Naive thymus-derived CD4-positive, alpha-beta T cell (primary cell): ENCODE results near the gene CDKN2B-AS1. TPM values are rescaled to one million over a fixed set of nuclear protein-coding genes. Genes with fewer than 3 reads are reported as not detected.

ENCODE experiments used
- ATAC-seq: fragments of 150-1000 bp; cut with Tn5 transposase; 2 replicates; pipeline ENCODE4 v1.10.0; 2021; ENCODE audit warnings: mild to moderate bottlenecking, moderate library complexity
- CTCF ChIA-PET: fragments of 350-600 bp; sonication (Branson Sonifier 250); formaldehyde crosslinking; loops from one replicate; lab custom pipeline; 2021; ENCODE audit warnings: antibody characterized with exemption; lab: Charles Lee
- POLR2A ChIA-PET: fragments of 350-600 bp; sonication (Branson Sonifier 250); formaldehyde crosslinking; loops from one replicate; lab custom pipeline; 2021; ENCODE audit warnings: antibody characterized with exemption, inconsistent platforms; lab: Charles Lee
- DNase-seq, 9 donors: peaks; one replicate each; pipeline versions ENCODE4 v3.0.0 to v3.0.0-alpha.2; 2020 to 2022; ENCODE audit warnings: mixed read lengths in 1 of 9
- H3K27ac ChIP-seq: one replicate; pipeline ENCODE4 v1.7.0; 2013; ENCODE audit warnings: mild to moderate bottlenecking, low read depth, low read length, moderate library complexity
- H3K27me3 ChIP-seq, 2 donors: one replicate each; pipeline ENCODE4 v1.7.0; 2013; ENCODE audit warnings: low read length in 2 of 2, mild to moderate bottlenecking in 2 of 2, moderate library complexity in 2 of 2; ENCODE audit not compliant: control insufficient read depth in 2 of 2, insufficient read depth in 2 of 2
- H3K36me3 ChIP-seq, 3 experiments: 1 replicate in 2 of 3; 2 replicates in 1 of 3; pipeline ENCODE4 v1.7.0; 2013; ENCODE audit warnings: low read length in 3 of 3, mild to moderate bottlenecking in 3 of 3, moderate library complexity in 1 of 3; ENCODE audit not compliant: insufficient read depth in 3 of 3, control insufficient read depth in 2 of 3
- H3K4me1 ChIP-seq, 2 donors: one replicate each; pipeline ENCODE4 v1.7.0; 2013; ENCODE audit warnings: low read length in 2 of 2, mild to moderate bottlenecking in 2 of 2, moderate library complexity in 1 of 2; ENCODE audit not compliant: control insufficient read depth in 2 of 2, insufficient read depth in 2 of 2
- H3K4me3 ChIP-seq: 2 replicates; pipeline ENCODE4 v1.7.0; 2013; ENCODE audit warnings: mild to moderate bottlenecking, low read length
- H3K9me3 ChIP-seq, 3 experiments: 1 replicate in 2 of 3; 2 replicates in 1 of 3; pipeline ENCODE4 v1.7.0; 2013; ENCODE audit warnings: low read length in 3 of 3; ENCODE audit not compliant: control insufficient read depth in 2 of 3
- H3K27ac Mint-ChIP-seq, 9 donors: one replicate each; pipeline ENCODE4 v1.8.0; 2020 to 2022; ENCODE audit warnings: mixed read lengths in 9 of 9, mild to moderate bottlenecking in 8 of 9, moderate library complexity in 5 of 9, inconsistent platforms in 2 of 9
- H3K27me3 Mint-ChIP-seq, 5 donors: one replicate each; pipeline ENCODE4 v1.8.0; 2021 to 2022; ENCODE audit warnings: mixed read lengths in 5 of 5, mild to moderate bottlenecking in 1 of 5
- H3K36me3 Mint-ChIP-seq, 5 donors: one replicate each; pipeline ENCODE4 v1.8.0; 2020 to 2022; ENCODE audit warnings: mixed read lengths in 5 of 5, mild to moderate bottlenecking in 3 of 5, inconsistent platforms in 1 of 5
- H3K4me1 Mint-ChIP-seq, 7 donors: one replicate each; pipeline ENCODE4 v1.8.0; 2020 to 2022; ENCODE audit warnings: mixed read lengths in 7 of 7, mild to moderate bottlenecking in 3 of 7, inconsistent platforms in 1 of 7
- H3K4me3 Mint-ChIP-seq, 10 donors: one replicate each; pipeline ENCODE4 v1.8.0; 2020 to 2022; ENCODE audit warnings: mild to moderate bottlenecking in 10 of 10, mixed read lengths in 10 of 10, moderate library complexity in 6 of 10, inconsistent platforms in 2 of 10
- H3K9me3 Mint-ChIP-seq, 11 donors: one replicate each; pipeline ENCODE4 v1.8.0; 2020 to 2022; ENCODE audit warnings: mixed read lengths in 11 of 11, mild to moderate bottlenecking in 4 of 11, inconsistent platforms in 1 of 11, moderate library complexity in 1 of 11
- intact Hi-C, 2 donors: fragments of 100-400 bp; cut with micrococcal nuclease; formaldehyde crosslinking; loops; one replicate each; pipeline ENCODE4 v1.15.1; 2023
- polyA plus RNA-seq, 2 donors: library from polyadenylated mRNA; unstranded; fragments of 300-500 nt; fragmentation: Illumina TruSeq; gene quantifications; one replicate each; pipeline ENCODE4 v1.2.3, GENCODE V29; 2021
- total RNA-seq, 6 experiments: library from RNA in 5 of 6; stranded (reverse) in 5 of 6; gene quantifications; 1 replicate in 5 of 6; 2 replicates in 1 of 6; pipeline ENCODE4 v1.2.3 and lab custom pipeline; 2021 to 2026

CDKN2B-AS1 gene
- total and polyA plus RNA-seq, 7 experiments from 2014 or later: 0.21 to 3.5 (median 0.61) TPM; not detected in 4

DNA sequence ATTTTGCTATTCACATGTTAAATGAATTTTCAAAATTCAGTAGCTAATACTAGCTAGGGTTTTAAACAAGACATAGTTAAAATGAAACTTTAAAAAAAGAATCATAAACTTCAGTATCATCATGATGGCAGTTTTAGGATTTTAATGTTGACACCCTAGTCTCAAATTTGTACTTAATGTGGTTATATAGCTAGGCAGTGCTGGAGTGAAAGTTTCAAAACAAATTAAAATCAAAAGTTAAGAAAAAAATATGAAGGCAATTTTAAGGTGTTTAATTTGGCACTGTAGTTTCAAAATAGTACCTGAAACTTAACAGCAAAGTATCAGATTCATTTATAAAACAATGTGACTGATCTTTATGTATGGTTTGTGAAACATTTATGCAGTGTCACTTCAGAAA is 33.8 kb downstream of the CDKN2B-AS1 start:
- Mint-ChIP-seq H3K4me3 (no peak overlapping the region), H3K36me3 (peaks cover 0 to 1% (median 0%) of the 10 kb centered on the region in 5 donors), H3K4me1 (peaks cover 0 to 8% (median 0%) of the 10 kb centered on the region in 7 donors), H3K9me3 (peaks cover 0 to 4% (median 0%) of the 10 kb centered on the region in 11 donors), H3K27me3 (peaks cover 0 to 53% (median 14%) of the 10 kb centered on the region in 5 donors), H3K27ac (no peak overlapping the region)
- ATAC-seq: no peak
- H3K36me3 ChIP-seq: no peaks in the 10 kb centered on the region
- peaks cover 0 to 3% of the 10 kb centered on the region in 2 donors for H3K27me3 ChIP-seq
- ChIA-PET POLR2A (no interaction called here), CTCF (no interaction called here)
- intact Hi-C loops: no loop called here
- H3K9me3 ChIP-seq: no peaks in the 10 kb centered on the region
- DNase-seq: no peak
- H3K4me1 ChIP-seq: no peaks in the 10 kb centered on the region
- H3K4me3 ChIP-seq: no peak overlapping the region
- no peak overlapping the region for H3K27ac ChIP-seq

DNA sequence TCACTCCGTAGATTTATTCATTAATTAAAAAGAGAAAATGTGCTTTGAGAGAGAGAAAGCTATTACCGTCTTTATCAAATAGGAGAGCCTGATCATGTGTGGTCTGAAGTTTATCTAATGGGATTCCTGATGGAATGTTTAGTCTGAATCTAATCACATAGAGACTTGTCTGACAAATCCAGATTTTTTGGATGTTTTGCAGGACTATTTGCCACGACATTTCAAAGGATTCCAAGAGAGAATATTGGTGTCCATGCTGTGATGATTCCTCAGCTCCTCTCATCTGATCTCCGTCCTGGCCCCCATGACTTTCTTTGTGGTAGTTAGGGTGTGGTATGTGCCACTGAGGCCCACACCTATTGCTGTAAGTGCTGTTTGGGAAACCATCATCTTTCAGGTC is 34.6 kb downstream of the CDKN2B-AS1 start:
- no peak overlapping the region for H3K27ac Mint-ChIP-seq
- H3K27ac ChIP-seq: no peak overlapping the region
- ATAC-seq (no peak), DNase-seq (no peak)
- H3K9me3 Mint-ChIP-seq: no peaks in the 10 kb centered on the region
- peaks cover 0 to 8% (median 0%) of the 10 kb centered on the region in 7 donors for H3K4me1 Mint-ChIP-seq
- H3K36me3 Mint-ChIP-seq: peaks cover 0 to 3% (median 0%) of the 10 kb centered on the region in 5 donors
- CTCF ChIA-PET: interaction anchor here (0.6 to 1.5 kb wide), 2 partner anchors 10 to 14 kb away, joined by 4 read pairs; no protein-coding TSS in a partner anchor
- H3K4me3 Mint-ChIP-seq: no peak overlapping the region
- H3K4me1 ChIP-seq: no peaks in the 10 kb centered on the region
- POLR2A ChIA-PET: no interaction called here
- intact Hi-C loops: no loop called here
- peaks cover 0 to 50% (median 8%) of the 10 kb centered on the region in 5 donors for H3K27me3 Mint-ChIP-seq
- no peak overlapping the region for H3K4me3 ChIP-seq
- H3K36me3 ChIP-seq: no peaks in the 10 kb centered on the region
- peaks cover 0 to 3% of the 10 kb centered on the region in 2 donors for H3K27me3 ChIP-seq
- no peaks in the 10 kb centered on the region for H3K9me3 ChIP-seq

DNA sequence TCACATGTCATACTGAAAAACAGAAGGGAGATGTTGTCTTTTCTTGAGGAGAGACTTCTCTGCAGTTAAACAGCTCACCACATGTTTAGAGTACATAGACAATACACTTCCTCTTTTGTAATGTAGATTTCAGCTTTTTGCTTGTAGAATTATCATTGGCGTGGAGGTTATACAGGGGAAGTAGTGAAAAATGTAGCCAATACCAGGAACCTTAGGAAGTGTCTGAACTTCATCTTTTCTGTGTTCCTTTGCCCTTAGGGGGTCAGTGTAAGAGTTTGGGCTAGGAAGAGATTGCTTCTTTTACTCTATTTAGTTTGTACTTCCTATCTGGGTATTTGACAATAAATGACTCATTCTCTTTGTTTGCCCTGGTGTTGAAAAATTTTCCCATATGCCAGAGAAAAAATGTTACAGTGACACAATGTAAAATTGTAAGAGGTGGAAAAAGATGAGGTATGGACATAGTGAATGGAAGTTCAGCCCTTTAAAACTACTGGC is 35.6 kb downstream of the CDKN2B-AS1 start:
- H3K27me3 ChIP-seq: peaks cover 0 to under 1% of the 10 kb centered on the region in 2 donors
- ATAC-seq: peak; percentile 84
- no peaks in the 10 kb centered on the region for H3K36me3 ChIP-seq
- H3K4me3 ChIP-seq: no peak overlapping the region
- no peak overlapping the region for H3K27ac ChIP-seq
- Mint-ChIP-seq H3K27ac (no peak overlapping the region), H3K9me3 (no peaks in the 10 kb centered on the region), H3K4me3 (no peak overlapping the region), H3K36me3 (peaks cover 0 to 2% (median 0%) of the 10 kb centered on the region in 5 donors), H3K27me3 (peaks cover 0 to 47% (median 5%) of the 10 kb centered on the region in 5 donors), H3K4me1 (peaks cover 0 to 11% (median 0%) of the 10 kb centered on the region in 7 donors)
- no peak for DNase-seq
- CTCF ChIA-PET: interaction anchor here (0.7 to 1.5 kb wide), 2 partner anchors 9 to 13 kb away, joined by 3 to 4 read pairs; no protein-coding TSS in a partner anchor
- H3K9me3 ChIP-seq: no peaks in the 10 kb centered on the region
- POLR2A ChIA-PET: no interaction called here
- intact Hi-C loops: loop anchor here (10.0 kb wide), 3 partner anchors 215 to 795 kb away; no protein-coding TSS in a partner anchor
- H3K4me1 ChIP-seq: no peaks in the 10 kb centered on the region

DNA sequence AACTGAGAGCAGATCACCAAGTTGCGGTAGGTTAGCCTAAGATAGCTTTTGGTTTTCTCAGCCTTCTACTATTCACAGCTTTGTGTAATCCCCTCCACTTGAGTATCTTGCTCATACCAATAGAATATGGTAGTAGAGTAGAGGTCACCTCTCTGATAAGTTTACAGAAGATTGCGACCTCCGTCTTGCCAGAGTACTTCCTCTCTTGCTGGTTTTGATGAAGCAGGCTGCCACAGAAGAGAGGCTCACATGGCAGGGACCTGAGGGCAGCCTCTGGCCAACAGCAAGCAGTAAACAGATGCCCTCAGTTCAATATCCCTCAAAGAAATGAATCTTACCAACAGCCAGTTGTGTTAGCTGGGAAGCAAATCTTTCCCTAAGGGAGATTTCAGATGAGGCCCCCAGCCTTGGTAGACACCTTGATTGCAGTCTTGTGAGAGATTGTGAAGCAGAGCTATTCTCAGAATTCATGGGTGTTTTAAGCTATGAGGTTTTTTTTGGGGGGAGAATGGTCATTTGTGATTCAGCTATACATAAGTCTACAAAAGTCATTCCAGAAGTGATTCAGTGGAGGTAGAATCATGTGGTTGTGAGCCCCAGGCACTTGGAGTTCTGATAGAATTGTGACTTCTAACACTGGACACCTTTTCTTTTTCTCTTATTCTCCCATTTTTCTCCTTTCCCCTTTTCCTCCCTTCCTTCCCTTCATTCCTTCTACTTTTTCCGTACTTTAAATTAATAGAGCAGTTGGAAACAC is 37.2 kb downstream of the CDKN2B-AS1 start:
- no peaks in the 10 kb centered on the region for H3K9me3 ChIP-seq
- peaks cover 0 to 43% (median 3%) of the 10 kb centered on the region in 5 donors for H3K27me3 Mint-ChIP-seq
- peaks cover 0 to 23% (median 0%) of the 10 kb centered on the region in 7 donors for H3K4me1 Mint-ChIP-seq
- no peak overlapping the region for H3K4me3 Mint-ChIP-seq
- no peak overlapping the region for H3K27ac ChIP-seq
- CTCF ChIA-PET: no interaction called here
- H3K9me3 Mint-ChIP-seq: no peaks in the 10 kb centered on the region
- peaks cover 0 to 2% (median 0%) of the 10 kb centered on the region in 5 donors for H3K36me3 Mint-ChIP-seq
- POLR2A ChIA-PET: no interaction called here
- H3K4me3 ChIP-seq: no peak overlapping the region
- DNase-seq (no peak), ATAC-seq (no peak)
- intact Hi-C loops: loop anchor here (10.0 kb wide), 3 partner anchors 213 to 797 kb away; no protein-coding TSS in a partner anchor
- no peaks in the 10 kb centered on the region for H3K36me3 ChIP-seq
- no peaks in the 10 kb centered on the region for H3K27me3 ChIP-seq
- H3K27ac Mint-ChIP-seq: no peak overlapping the region
- no peaks in the 10 kb centered on the region for H3K4me1 ChIP-seq

DNA sequence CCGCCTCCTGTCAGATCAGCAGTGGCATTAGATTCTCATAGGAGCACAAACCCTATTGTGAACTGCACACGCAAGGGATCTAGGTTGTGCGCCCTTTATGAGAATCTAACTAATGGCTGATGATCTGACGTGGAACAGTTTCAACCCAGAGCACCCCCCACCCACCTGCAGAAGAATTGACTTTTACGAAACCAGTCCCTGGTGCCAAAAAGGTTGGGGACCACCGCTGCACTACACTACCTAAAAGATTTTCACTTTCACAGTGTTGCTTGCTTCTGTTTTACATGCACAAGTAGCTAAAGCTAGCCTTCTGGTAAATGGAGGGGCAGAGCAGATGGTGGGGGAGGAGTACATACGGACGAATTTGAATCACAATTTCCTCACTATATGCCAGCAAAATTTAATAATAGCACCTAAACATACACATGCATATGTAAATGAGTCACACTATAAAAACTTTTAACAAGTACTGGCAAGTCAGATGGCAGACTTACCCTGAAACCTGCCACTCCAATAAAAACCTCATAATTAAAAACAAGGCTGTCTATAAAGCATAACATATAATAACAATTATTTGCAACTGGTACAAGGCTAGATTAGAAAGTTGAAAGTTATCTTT is 38.5 kb downstream of the CDKN2B-AS1 start:
- no peak for DNase-seq
- ChIA-PET CTCF (no interaction called here), POLR2A (no interaction called here)
- Histone ChIP-seq H3K27me3 (no peaks in the 10 kb centered on the region), H3K9me3 (no peaks in the 10 kb centered on the region), H3K4me3 (no peak overlapping the region), H3K27ac (no peak overlapping the region), H3K4me1 (peaks cover 0 to 5% of the 10 kb centered on the region in 2 donors), H3K36me3 (no peaks in the 10 kb centered on the region)
- ATAC-seq: no peak
- Mint-ChIP-seq H3K27ac (no peak overlapping the region), H3K4me3 (no peak overlapping the region), H3K9me3 (no peaks in the 10 kb centered on the region), H3K36me3 (peaks cover 0 to 2% (median 0%) of the 10 kb centered on the region in 5 donors), H3K27me3 (peaks cover 0 to 38% (median 3%) of the 10 kb centered on the region in 5 donors), H3K4me1 (peaks cover 0 to 29% (median 4%) of the 10 kb centered on the region in 7 donors)
- intact Hi-C loops: loop anchor here (10.0 kb wide), 3 partner anchors 212 to 798 kb away; no protein-coding TSS in a partner anchor

DNA sequence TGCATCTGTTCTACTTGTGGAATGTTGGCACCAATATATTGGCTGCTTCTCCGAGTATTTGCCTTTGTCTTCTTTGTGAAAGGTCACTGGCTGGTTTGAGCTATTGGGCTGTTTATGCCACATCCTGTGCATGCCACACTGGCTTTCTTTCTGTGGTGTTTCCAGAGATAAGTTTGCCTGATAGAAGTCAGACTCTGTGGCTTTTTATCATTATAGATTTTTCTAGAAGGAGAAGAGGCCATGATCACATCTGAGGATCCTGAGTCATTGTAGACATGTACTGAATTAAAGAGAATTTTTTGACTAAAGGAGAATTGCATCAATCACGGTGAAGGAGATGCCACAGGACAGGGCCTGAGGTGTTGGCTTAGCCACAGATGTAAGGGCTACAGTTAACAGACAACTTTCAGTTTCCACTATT is 41.0 kb downstream of the CDKN2B-AS1 start:
- POLR2A ChIA-PET: no interaction called here
- ATAC-seq: peak; percentile 34
- peak overlapping the region in 1 of 10 donors; percentile 4 for H3K4me3 Mint-ChIP-seq

More for the DNA sequence above, 41.0 kb downstream of the CDKN2B-AS1 start:
- DNase-seq: no peak
- H3K36me3 ChIP-seq: no peaks in the 10 kb centered on the region
- intact Hi-C loops: loop anchor here (2.0 to 10.0 kb wide), 8 partner anchors 27 to 801 kb away; partner anchors contain the start of gene CDKN2B (in 1 of the 2)
- Mint-ChIP-seq H3K27me3 (peaks cover 0 to 32% (median 0%) of the 10 kb centered on the region in 5 donors), H3K9me3 (no peaks in the 10 kb centered on the region), H3K4me1 (peaks cover 0 to 32% (median 4%) of the 10 kb centered on the region in 7 donors), H3K36me3 (peaks cover 0 to 2% (median 0%) of the 10 kb centered on the region in 5 donors), H3K27ac (no peak overlapping the region)
- no peak overlapping the region for H3K27ac ChIP-seq
- no peaks in the 10 kb centered on the region for H3K27me3 ChIP-seq
- peaks cover 0 to 5% of the 10 kb centered on the region in 2 donors for H3K4me1 ChIP-seq
- no peak overlapping the region for H3K4me3 ChIP-seq
- H3K9me3 ChIP-seq: no peaks in the 10 kb centered on the region
- CTCF ChIA-PET: interaction anchor here (1.0 to 8.6 kb wide), 2 partner anchors 222 to 710 kb away, joined by 3 to 108 read pairs; no protein-coding TSS in a partner anchor
